ENCODE data around the gene PHYH.

- TF ChIP-seq POLR2AphosphoS5 (IDR thresholded peaks at IDR 0.05; ENCODE audit: low read depth) = no peak
- no peak for TF ChIP-seq CTCF (IDR thresholded peaks at IDR 0.05; ENCODE audit: insufficient read depth, low read length)
- no peak for TF ChIP-seq REST (IDR thresholded peaks at IDR 0.05; ENCODE audit: insufficient replicate concordance, low read depth)
Measured at GRCh38 chr10:13263591-13263990, 36.3 kb downstream of the PHYH start.

Data from HL-60 (cell line).